Tibial nerve (tissue), 4 donors: Measurements from ENCODE around the gene EXOC4.

Source experiments
- EP300 ChIP-seq, 2 donors: sonication (generic); formaldehyde crosslinking; IDR thresholded peaks; one replicate each; pipeline ENCODE4 v1.6.1; 2017; ENCODE audit warnings: antibody characterized with exemption in 2 of 2, mild to moderate bottlenecking in 1 of 2
- POLR2A ChIP-seq, 2 donors: fragments of 450-650 bp; IDR thresholded peaks; one replicate each; pipeline ENCODE4 v1.6.1; 2017; ENCODE audit warnings: antibody characterized with exemption in 2 of 2, mild to moderate bottlenecking in 2 of 2, moderate library complexity in 2 of 2
- TF ChIP-seq, protein P1 (sequence below), 5 experiments: fragments of 200-600 bp in 3 of 5; fragments of 450-650 bp in 2 of 5; sonication (generic) in 3 of 5; IDR thresholded peaks; one replicate each; pipeline ENCODE4 v1.5.1; 2016 to 2019; ENCODE audit warnings: antibody characterized with exemption in 5 of 5, mild to moderate bottlenecking in 3 of 5, moderate library complexity in 2 of 5

DNA sequence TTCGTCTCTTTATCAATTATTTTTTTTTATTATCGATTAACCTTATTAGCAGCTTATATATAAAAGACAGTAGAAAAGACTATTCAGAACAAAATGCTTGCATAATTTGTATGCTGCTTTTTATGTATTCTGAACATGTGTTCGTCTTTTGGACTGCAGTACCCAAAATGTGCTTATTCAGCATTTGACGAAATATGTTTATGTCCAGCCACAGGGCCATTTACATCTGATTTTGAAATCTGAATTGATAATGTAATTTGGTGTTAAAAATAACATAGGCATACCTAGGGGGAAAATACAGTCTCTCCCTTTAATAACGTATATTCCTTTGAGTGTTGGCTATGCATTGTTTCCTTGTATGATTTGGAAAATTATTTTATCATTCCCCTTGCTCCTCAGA is 386.0 kb downstream of the EXOC4 start:
- TF ChIP-seq, protein P1, sequence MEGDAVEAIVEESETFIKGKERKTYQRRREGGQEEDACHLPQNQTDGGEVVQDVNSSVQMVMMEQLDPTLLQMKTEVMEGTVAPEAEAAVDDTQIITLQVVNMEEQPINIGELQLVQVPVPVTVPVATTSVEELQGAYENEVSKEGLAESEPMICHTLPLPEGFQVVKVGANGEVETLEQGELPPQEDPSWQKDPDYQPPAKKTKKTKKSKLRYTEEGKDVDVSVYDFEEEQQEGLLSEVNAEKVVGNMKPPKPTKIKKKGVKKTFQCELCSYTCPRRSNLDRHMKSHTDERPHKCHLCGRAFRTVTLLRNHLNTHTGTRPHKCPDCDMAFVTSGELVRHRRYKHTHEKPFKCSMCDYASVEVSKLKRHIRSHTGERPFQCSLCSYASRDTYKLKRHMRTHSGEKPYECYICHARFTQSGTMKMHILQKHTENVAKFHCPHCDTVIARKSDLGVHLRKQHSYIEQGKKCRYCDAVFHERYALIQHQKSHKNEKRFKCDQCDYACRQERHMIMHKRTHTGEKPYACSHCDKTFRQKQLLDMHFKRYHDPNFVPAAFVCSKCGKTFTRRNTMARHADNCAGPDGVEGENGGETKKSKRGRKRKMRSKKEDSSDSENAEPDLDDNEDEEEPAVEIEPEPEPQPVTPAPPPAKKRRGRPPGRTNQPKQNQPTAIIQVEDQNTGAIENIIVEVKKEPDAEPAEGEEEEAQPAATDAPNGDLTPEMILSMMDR (IDR thresholded peaks at IDR 0.05): no peak
- no peak for TF ChIP-seq POLR2A (IDR thresholded peaks at IDR 0.05)
- no peak for TF ChIP-seq EP300 (IDR thresholded peaks at IDR 0.05)
